ENCODE data around the gene TMEM209.

DNA sequence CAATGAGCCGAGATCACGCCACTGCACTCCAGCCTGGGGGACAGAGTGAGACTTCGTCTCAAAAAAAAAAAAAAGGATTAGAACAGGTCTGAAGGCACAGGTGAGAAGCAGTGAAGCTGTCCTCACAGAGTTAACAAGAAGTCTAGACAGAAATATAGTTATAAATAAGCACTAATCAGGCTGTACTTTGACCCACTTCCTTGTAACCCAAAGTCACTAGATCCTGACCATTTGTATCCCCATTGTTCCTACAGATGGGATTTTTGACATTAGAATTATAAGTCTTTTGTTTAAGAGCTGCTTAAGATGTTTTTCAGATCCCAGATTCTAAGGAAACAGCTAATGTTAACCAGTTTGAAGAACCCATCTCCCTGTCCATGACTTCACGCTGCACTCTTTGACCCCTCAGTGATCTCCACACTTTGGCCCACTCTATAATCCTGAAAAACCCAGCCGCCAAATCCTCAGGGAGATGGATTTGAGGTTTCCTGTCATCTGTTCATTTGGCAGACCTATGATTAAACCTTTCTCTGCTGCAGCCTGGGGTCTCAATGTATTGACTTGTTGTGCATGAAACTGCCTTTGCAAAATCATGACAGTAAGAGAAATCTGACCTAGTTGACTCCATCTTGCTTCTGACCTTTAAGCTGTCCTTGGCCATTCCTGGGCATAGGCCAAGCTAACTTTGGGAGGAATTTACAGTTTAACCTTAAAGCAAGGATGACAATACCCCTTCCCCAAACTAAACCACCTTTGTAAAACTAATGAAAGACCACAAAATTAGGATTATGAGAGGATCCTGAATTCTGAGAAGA lies 13.8 kb upstream of the TMEM209 start:
- TF ChIP-seq, protein P1, sequence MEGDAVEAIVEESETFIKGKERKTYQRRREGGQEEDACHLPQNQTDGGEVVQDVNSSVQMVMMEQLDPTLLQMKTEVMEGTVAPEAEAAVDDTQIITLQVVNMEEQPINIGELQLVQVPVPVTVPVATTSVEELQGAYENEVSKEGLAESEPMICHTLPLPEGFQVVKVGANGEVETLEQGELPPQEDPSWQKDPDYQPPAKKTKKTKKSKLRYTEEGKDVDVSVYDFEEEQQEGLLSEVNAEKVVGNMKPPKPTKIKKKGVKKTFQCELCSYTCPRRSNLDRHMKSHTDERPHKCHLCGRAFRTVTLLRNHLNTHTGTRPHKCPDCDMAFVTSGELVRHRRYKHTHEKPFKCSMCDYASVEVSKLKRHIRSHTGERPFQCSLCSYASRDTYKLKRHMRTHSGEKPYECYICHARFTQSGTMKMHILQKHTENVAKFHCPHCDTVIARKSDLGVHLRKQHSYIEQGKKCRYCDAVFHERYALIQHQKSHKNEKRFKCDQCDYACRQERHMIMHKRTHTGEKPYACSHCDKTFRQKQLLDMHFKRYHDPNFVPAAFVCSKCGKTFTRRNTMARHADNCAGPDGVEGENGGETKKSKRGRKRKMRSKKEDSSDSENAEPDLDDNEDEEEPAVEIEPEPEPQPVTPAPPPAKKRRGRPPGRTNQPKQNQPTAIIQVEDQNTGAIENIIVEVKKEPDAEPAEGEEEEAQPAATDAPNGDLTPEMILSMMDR (optimal IDR thresholded peaks at IDR 0.05 in 1 of 3, IDR thresholded peaks at IDR 0.05 in 1 of 3, conservative IDR thresholded peaks at IDR 0.05 in 1 of 3; ENCODE audit: extremely low read depth in 1 of 3, insufficient read depth in 2 of 3, low read length in 3 of 3), result no peak
- TF ChIP-seq EZH2 (IDR thresholded peaks at IDR 0.05; ENCODE audit: low read length), result no peak

All from keratinocyte (primary cell).